Stomach (tissue), 4 donors: ENCODE data around the gene DYRK4.

Source experiments
- CTCF ChIP-seq, 7 experiments: fragments of 450-650 bp in 4 of 7; fragments of 200-600 bp in 3 of 7; sonication (generic) in 3 of 7; IDR thresholded peaks; one replicate each; pipeline ENCODE4 v1.5.1; 2016 to 2019; ENCODE audit warnings: antibody characterized with exemption in 7 of 7, control low read depth in 2 of 7, mild to moderate bottlenecking in 1 of 7
- EP300 ChIP-seq: sonication (generic); formaldehyde crosslinking; IDR thresholded peaks from one replicate; pipeline ENCODE4 v1.6.1; 2017; ENCODE audit warnings: antibody characterized with exemption
- POLR2A ChIP-seq, 4 donors: fragments of 450-650 bp; IDR thresholded peaks; one replicate each; pipeline ENCODE4 v1.6.1; 2016; ENCODE audit warnings: antibody characterized with exemption in 4 of 4, control low read depth in 2 of 4, mild to moderate bottlenecking in 1 of 4, moderate library complexity in 1 of 4
- POLR2AphosphoS5 ChIP-seq, 3 donors: sonication (generic); formaldehyde crosslinking; IDR thresholded peaks; one replicate each; pipeline ENCODE4 v1.6.1; 2016; ENCODE audit warnings: antibody characterized with exemption in 3 of 3

GRCh38 chr12:4540170-4540569 lies 21.8 kb upstream of the DYRK4 start:
- TF ChIP-seq POLR2AphosphoS5 (IDR thresholded peaks at IDR 0.05) (no peak), CTCF (IDR thresholded peaks at IDR 0.05) (no peak), EP300 (no peak), POLR2A (IDR thresholded peaks at IDR 0.05) (no peak)
